ENCODE measurements around the gene STK35.

DNA sequence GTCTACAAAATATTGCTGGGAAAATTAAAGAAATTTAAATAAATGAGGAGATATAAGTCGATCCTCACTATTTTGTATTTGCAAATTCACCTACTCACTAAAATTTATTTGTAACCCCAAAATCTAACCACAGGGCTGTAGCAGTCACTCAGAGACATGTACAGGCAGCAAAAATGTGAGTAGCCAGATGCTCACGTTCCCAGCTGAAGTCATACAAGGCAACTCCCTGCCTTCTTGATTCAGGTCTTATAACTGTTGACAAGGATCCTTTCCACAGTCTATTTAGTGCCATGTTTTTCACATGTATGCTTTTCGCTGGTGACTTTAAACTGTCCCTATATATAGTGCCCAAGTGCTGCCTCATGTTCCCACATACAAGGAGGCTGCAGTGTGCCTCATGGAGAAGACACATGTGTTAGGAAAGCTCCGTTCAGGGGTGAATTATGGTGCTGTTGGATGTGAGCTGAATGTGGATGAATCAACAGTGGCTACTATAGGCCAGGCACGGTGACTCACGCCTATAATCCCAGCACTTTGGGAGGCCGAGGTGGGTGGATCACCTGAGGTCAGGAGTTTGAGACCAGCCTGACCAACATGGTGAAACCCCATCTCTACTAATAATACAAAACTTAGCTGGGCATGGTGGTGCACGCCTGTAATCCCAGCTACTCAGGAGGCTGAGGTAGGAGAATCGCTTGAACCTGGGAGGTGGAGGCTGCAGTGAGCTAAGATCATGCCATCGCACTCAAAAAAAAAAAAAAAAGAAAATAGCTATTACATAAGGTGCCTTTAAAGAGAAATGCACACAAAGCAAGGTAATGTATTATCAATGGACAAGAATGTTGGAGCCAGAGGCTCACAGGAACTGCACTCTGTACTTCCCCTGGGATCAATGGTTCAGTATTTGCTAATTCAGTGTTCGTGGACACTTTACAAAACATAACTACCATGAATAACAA lies 55.3 kb downstream of the STK35 start:
- TF ChIP-seq, protein P1, sequence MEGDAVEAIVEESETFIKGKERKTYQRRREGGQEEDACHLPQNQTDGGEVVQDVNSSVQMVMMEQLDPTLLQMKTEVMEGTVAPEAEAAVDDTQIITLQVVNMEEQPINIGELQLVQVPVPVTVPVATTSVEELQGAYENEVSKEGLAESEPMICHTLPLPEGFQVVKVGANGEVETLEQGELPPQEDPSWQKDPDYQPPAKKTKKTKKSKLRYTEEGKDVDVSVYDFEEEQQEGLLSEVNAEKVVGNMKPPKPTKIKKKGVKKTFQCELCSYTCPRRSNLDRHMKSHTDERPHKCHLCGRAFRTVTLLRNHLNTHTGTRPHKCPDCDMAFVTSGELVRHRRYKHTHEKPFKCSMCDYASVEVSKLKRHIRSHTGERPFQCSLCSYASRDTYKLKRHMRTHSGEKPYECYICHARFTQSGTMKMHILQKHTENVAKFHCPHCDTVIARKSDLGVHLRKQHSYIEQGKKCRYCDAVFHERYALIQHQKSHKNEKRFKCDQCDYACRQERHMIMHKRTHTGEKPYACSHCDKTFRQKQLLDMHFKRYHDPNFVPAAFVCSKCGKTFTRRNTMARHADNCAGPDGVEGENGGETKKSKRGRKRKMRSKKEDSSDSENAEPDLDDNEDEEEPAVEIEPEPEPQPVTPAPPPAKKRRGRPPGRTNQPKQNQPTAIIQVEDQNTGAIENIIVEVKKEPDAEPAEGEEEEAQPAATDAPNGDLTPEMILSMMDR (conservative IDR thresholded peaks at IDR 0.05; ENCODE audit: low read depth in 2 of 2) = no peak
- no peak for TF ChIP-seq EZH2 (IDR thresholded peaks at IDR 0.05; ENCODE audit: low read depth, unreplicated experiment)
